ENCODE results near the gene CAVIN3. TPM values are rescaled to one million over a fixed set of nuclear protein-coding genes. Genes with fewer than 3 reads are reported as not detected.
"Not testable (repeated sequence)": the region's sequence is repeated elsewhere in the genome, so short reads cannot be mapped to it uniquely, and the experiment has no call there.

CAVIN3 gene
- total RNA-seq, 1 donor from 2014 or later: 6.2 TPM

- intact Hi-C loops (cut with micrococcal nuclease): no loop called here
Measured at GRCh38 chr11:6326985-6327384, 6.7 kb upstream of the CAVIN3 start.

GRCh38 chr11:6326303-6326702 lies 6.0 kb upstream of the CAVIN3 start:
- intact Hi-C loops (cut with micrococcal nuclease): no loop called here

- intact Hi-C loops (cut with micrococcal nuclease): loop anchor here (5.0 kb wide), 2 partner anchors 636 to 1716 kb away; partner anchors contain the start of genes TRIM22, TRIM5 and TRIM68
Measured at GRCh38 chr11:6323291-6323905, 3.1 kb upstream of the CAVIN3 start.

GRCh38 chr11:6321961-6322362 lies 1.7 kb upstream of the CAVIN3 start:
- intact Hi-C loops (cut with micrococcal nuclease): loop anchor here (2.0 to 5.0 kb wide), 3 partner anchors 159 to 1715 kb away; partner anchors contain the start of genes ARFIP2, TIMM10B, TRIM22 and TRIM5

DNA sequence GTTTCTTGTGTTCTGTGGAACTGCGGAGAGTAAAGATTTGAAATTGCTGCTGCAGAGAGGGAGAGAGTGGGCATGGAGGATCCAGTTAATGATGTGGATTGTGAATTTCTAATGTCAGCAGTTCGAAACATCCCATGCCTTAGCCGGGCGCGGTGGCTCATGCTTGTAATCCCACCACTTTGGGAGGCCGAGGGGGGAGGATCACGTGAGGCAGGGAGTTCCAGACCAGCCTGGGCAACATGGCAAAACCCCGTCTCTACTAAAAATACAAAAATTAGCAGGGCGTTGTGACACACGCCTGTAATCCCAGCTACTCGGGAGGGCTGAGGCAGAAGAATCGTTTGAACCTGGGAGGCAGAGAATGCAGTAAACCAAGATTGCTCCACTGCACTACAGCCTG lies 1.1 kb upstream of the CAVIN3 start:
- intact Hi-C loops (cut with micrococcal nuclease): loop anchor here (2.0 to 5.0 kb wide), 3 partner anchors 159 to 1714 kb away; partner anchors contain the start of genes ARFIP2, TIMM10B, TRIM22 and TRIM5

DNA sequence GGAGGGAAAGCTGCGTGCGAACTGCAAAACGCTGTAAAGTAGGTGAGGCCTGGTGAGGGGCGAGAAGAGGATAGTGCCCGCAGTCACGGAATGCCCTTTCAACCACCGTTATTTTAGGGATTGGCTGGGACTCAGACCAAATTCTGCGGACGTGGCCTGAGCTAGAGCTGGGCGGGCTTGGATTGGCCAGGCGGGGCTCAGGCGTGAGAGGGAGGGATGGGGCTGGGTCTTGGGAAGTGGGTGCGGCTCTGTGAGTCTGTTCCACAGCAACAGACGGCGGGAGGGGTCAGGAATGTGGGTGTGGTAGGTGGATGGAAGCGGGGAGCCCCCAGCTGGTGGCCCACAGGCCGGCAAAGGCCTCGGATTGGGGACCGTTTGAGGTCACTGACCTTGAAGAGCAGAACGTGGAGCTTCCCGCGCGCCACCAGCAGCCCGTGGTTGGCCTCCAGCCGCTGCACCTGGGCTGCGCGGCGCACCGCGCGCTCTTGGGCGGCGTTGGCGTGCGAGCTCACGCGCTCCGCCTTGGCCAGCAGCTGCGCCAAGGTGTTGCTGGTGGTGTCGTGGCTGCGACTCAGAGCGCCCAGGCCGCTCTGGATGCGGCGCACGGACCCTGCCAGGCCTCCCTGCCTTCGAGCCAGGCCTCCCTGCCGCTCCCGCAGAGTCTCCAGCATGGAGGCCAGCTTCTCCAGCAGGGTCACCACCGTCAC lies 444 bp downstream of the CAVIN3 start:
- intact Hi-C loops (cut with micrococcal nuclease): loop anchor here (1.0 to 10.0 kb wide), 7 partner anchors 32 to 1713 kb away; partner anchors contain the start of genes ARFIP2, CCKBR, FHIP1B and TIMM10B

DNA sequence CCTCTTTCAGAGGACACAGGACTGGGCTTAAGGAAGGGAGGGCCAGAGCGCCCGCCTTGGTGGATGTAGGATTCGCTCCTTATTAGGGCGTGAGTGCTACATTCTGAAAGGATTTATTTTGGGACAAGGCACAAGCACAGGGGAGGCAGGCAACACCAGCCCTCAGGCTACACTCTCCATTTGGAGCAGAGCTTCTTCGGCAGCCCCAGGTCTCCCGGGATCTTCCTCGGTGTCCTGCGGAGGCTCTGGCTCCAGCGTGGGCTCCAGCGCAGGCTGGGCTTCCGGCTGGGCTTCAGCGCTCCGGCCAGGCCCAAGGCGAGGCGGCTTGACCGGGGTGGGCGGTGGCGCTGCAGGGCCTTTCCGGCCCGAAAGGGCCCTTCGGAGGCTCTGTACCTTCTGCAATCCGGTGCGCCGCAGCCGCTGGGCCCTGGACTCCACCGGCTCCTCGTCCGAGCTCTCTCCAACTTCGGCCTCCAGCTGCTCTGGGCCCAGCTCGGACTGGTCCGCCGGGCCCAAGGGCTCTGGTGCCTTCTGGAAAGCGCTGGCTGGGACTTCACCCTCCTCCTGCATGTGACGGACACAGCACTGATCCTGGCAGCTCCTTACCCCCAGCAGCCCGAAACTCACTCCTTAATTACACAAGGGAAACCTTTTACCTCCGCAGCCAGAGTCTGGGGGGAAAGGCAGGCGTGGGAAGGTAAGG lies 1.1 kb downstream of the CAVIN3 start:
- intact Hi-C loops (cut with micrococcal nuclease): loop anchor here (5.0 to 10.0 kb wide), 3 partner anchors 33 to 294 kb away; partner anchors contain the start of gene CCKBR

- intact Hi-C loops (cut with micrococcal nuclease): loop anchor here (5.0 to 10.0 kb wide), 3 partner anchors 34 to 293 kb away; partner anchors contain the start of gene CCKBR
Measured at GRCh38 chr11:6318204-6318603, 2.1 kb downstream of the CAVIN3 start.

DNA sequence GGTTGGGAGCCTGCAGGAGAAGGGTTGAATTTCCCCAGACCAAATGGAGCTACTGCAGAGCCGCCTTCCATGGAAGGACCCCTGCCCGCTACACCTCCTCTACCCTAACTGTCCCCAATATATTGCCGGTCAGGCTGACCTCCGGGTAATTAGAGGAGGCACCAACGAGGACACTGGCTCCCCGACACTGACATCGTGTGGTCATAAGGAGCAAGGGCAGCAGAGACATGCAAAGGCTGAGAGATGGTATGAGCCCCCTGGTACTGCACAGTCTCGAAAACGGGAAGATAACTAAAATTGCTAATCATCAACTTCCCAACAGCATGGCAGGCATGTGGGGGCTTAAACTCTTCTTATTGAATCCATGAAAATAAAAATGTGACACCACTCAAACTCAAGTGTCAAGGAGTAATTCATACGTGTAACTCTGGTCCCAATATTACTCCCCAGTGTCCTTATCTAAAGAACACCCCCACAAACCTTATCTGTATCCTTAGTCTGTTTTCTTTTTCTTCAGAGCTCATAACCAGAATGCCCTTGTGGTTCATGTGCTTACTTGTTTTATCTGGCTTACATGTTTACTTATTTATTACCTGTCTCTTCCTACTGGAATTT lies 4.4 kb downstream of the CAVIN3 start:
- intact Hi-C loops (cut with micrococcal nuclease): loop anchor here (5.0 to 10.0 kb wide), 3 partner anchors 36 to 291 kb away; partner anchors contain the start of gene CCKBR

GRCh38 chr11:6312106-6312505 lies 8.2 kb downstream of the CAVIN3 start:
- intact Hi-C loops (cut with micrococcal nuclease): loop anchor here (10.0 kb wide), 1 partner anchor 287 kb away; no protein-coding TSS in a partner anchor

GRCh38 chr11:6307876-6308275 lies 12.4 kb downstream of the CAVIN3 start:
- intact Hi-C loops (cut with micrococcal nuclease): no loop called here

DNA sequence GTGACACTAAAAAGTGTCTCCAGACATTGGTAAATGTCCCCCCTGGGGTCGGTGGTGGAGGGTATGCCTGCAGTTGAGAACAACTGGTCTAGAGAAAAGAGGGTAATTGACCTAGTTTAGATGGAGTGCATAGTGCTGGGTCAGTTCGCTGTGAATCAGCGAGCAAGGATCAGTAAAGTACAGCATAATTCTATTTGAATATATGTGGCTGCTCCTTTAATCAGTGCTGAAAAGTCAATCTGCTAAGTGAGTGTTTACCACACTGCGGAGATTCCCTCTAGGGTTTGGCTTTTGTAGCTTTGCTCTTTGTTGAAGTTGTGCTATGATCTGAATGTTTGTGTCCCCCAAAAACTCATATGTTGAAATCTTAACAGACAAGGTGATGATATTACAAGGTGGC lies 15.0 kb downstream of the CAVIN3 start:
- intact Hi-C loops (cut with micrococcal nuclease): no loop called here

DNA sequence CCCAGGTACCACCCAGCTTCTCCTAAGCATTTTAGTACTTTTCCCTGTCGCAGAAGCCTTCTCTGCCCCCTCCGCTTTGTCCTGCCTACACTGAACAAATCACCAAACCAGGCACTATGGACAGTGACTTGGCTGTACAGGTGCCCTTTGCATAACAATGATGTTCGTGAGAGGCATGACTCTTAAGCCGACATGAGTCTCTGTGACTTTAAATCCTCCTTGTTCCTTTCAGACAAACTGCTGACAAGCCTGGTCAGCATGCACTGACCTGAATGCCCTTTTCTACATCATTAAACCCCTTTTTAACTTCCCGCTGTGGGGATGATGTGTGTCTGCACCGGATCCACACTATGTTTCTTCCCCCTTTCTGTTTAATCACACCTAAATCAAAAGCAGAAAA lies 16.6 kb downstream of the CAVIN3 start:
- intact Hi-C loops (cut with micrococcal nuclease): no loop called here

DNA sequence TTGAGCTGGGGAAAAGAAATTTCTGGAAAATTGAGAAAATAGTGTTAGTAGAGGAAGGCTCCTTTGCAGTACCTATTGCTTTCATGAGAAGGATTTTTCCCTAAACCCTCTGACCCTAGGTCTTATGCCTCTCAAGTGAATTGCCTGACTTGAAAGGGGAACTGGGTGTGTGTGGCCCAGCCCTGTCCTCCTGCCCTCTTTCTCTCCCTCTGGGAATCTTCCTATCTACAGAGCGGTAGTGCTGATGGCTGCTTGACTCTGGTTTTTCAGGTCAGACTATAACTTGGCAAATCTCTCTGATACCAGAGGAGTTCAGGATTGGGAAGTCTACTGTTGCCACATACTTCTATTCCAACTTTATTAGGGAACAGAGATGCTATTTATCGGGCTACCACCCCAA lies 19.2 kb downstream of the CAVIN3 start:
- intact Hi-C loops (cut with micrococcal nuclease): no loop called here

DNA sequence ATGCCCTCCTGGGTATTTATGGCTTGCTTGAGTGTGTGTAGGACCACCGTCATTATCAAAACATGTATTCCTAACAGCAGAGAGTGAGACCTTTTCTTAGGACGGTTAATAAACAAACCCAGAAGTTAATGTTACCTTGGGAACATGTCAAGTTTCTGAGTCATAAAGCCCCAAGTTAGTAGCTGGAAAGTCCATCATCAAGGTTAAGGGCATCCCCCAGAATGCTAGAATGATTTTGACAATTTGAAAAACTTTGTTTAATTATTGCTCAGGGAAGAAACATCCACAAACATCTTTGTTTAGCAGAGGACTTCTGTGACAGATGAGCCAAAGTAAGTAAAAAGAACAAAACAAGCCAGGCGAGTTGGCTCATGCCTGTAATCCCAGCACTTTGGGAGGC lies 20.0 kb downstream of the CAVIN3 start:
- intact Hi-C loops (cut with micrococcal nuclease): no loop called here

- intact Hi-C loops (cut with micrococcal nuclease): loop anchor here (2.0 kb wide), 1 partner anchor 54 kb away; no protein-coding TSS in a partner anchor
Measured at GRCh38 chr11:6298605-6299004, 21.7 kb downstream of the CAVIN3 start.

DNA sequence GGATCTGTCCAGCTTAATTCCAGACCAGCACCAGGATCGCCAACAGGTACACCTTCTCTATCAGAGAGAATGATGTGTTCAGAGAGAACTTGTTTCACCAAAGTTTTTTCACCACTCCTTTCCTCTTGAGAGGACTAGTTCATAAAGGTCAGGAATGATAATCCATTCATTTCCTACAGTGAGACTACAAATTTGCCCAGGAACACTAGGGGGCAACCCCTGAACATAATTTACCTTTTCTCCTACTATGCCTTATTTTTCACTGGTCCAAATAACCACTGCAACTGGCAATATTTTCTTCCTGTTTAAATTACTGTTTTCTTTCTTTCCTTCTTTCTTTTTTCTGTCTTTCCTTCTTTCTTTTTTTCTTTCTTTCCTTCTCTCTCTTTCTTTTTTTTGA lies 22.5 kb downstream of the CAVIN3 start:
- intact Hi-C loops (cut with micrococcal nuclease): loop anchor here (2.0 kb wide), 1 partner anchor 55 kb away; no protein-coding TSS in a partner anchor

DNA sequence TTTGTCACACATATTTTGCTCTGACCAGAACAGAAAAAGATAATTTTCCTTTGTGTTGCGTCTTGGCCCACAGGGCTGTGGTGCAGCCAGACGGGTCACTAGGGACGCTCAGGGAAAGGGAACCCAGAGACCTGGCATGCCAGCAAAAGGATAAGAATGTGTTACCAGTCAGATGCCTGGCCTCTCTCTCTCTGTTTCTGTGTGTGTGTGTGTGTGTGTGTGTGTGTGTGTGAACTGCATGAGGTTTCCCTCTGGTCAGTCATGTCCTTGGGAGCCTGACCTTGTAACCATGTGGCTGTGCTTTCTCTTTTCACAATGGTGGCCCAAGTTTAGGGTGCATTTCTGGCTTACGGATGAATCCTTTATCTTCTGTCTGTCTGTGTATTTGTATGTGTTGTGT lies 35.3 kb downstream of the CAVIN3 start:
- intact Hi-C loops (cut with micrococcal nuclease): no loop called here

DNA sequence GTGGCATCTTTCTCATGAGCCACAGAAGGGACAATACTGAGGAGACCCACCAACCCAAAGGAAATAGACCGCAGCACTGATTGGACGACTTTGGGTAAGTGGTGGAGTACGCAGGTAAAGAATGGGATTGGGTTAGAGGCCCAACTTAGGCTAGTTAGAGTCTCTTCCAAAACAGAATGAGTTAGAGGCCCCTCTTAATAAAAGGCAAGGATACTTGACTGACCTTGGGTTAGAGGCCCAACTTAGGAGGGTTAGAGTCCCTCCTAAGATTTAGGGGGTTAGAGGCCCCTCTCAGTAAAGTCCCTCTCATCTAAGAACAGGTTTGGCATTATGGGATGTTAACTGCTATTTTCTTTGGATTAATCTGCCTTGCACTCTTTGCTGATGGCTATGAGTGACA lies 36.1 kb downstream of the CAVIN3 start:
- intact Hi-C loops (cut with micrococcal nuclease): no loop called here

- intact Hi-C loops (cut with micrococcal nuclease): no loop called here
Measured at GRCh38 chr11:6283453-6284023, 36.8 kb downstream of the CAVIN3 start.

DNA sequence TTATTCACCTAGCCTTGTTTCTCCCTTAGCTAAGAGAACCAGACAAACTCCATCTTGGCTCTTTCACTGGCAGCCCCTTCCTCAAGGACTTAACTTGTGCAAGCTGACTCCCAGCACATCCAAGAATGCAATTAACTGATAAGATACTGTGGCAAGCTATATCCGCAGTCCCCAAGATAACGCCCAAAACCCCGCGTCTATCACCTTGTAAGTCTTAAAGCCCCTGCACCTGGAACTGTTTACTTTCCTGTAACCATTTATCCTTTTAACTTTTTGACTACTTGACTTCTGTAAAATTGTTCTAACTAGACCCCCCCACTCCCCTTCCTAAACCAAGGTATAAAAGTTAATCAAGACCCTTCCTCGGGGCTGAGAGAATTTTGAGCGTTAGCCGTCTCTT lies 39.5 kb downstream of the CAVIN3 start:
- intact Hi-C loops (cut with micrococcal nuclease): not testable (repeated sequence)

All from T-helper 2 cell treated with Interferon-gamma antibody and Interleukin-4, amounts not matched to agents 100 ng/mL and 5 ng/mL, for 36 hours (primary cell).